ENCODE data around the gene NOL3. TPM values are rescaled to one million over a fixed set of nuclear protein-coding genes. Genes with fewer than 3 reads are reported as not detected.
A peak's percentile ranks its signal among the peaks of the same experiment; 100 is the strongest.

The NOL3 gene
- total and polyA plus RNA-seq, 2 donors (not counting 3 experiments of a cell fraction or from before 2014, with no cell fraction given): 16.0 to 19.4 TPM

- TF ChIP-seq, protein P1, sequence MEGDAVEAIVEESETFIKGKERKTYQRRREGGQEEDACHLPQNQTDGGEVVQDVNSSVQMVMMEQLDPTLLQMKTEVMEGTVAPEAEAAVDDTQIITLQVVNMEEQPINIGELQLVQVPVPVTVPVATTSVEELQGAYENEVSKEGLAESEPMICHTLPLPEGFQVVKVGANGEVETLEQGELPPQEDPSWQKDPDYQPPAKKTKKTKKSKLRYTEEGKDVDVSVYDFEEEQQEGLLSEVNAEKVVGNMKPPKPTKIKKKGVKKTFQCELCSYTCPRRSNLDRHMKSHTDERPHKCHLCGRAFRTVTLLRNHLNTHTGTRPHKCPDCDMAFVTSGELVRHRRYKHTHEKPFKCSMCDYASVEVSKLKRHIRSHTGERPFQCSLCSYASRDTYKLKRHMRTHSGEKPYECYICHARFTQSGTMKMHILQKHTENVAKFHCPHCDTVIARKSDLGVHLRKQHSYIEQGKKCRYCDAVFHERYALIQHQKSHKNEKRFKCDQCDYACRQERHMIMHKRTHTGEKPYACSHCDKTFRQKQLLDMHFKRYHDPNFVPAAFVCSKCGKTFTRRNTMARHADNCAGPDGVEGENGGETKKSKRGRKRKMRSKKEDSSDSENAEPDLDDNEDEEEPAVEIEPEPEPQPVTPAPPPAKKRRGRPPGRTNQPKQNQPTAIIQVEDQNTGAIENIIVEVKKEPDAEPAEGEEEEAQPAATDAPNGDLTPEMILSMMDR (IDR thresholded peaks at IDR 0.05; ENCODE audit: extremely low read depth in 1 of 2, insufficient read depth in 1 of 2, low read depth in 1 of 2, low read length in 2 of 2): no peak
- TF ChIP-seq POLR2AphosphoS5 (IDR thresholded peaks at IDR 0.05; ENCODE audit: insufficient read depth, low read depth, low read length) (no peak), EZH2 (IDR thresholded peaks at IDR 0.05; ENCODE audit: borderline replicate concordance, low read depth, low read length, severe bottlenecking) (no peak), GATA2 (IDR thresholded peaks at IDR 0.05; ENCODE audit: insufficient read depth, insufficient read length, low read depth, low read length) (no peak), POLR2A (IDR thresholded peaks at IDR 0.05; ENCODE audit: low read depth, low read length) (no peak), JUN (IDR thresholded peaks at IDR 0.05; ENCODE audit: borderline replicate concordance, insufficient read depth, insufficient read length, low read depth) (no peak), FOS (IDR thresholded peaks at IDR 0.05; ENCODE audit: borderline replicate concordance, insufficient read depth, low read length) (no peak), MYC (IDR thresholded peaks at IDR 0.05; ENCODE audit: low read depth, low read length) (no peak)
- TF ChIP-seq, protein P2, sequence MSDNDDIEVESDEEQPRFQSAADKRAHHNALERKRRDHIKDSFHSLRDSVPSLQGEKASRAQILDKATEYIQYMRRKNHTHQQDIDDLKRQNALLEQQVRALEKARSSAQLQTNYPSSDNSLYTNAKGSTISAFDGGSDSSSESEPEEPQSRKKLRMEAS (IDR thresholded peaks at IDR 0.05; ENCODE audit: insufficient read depth, insufficient read length): no peak
- FAIRE-seq (no peak), DNase-seq (ENCODE audit: low read depth, low spot score) (no peak)
- no peaks in the 10 kb centered on the region for H3K9me1 ChIP-seq (replicated peaks; ENCODE audit: control insufficient read depth, extremely low read depth, insufficient read depth, low read length)
- intact Hi-C loops (cut with micrococcal nuclease): loop anchor here (5.0 to 10.0 kb wide), 2 partner anchors 37 to 205 kb away; partner anchors contain the start of genes TMEM208 and TPPP3
- POLR2A ChIA-PET: no interaction called here
- no peak within 1 kb of the TSS for H3K4me3 ChIP-seq (replicated peaks in 1 of 3; ENCODE audit: insufficient read depth in 1 of 3, low read depth in 1 of 3, low read length in 3 of 3)
- H3K36me3 ChIP-seq (ENCODE audit: control insufficient read depth in 2 of 2, extremely low read depth in 1 of 2, insufficient read depth in 2 of 2, low read length in 2 of 2): peaks cover 2 to 7% of the 10 kb centered on the region in 2 experiments
- dilution Hi-C loops (cut with MboI; ENCODE audit: extremely low pct_ligation_motif_present, low sequenced_read_pairs): no loop called here
- CTCF ChIA-PET: interaction anchor here (0.6 to 3.5 kb wide), 7 partner anchors 8 to 229 kb away, joined by 3 to 15 read pairs (median 4); partner anchors contain the start of genes CES3, ELMO3 and NOL3
- H3K9ac ChIP-seq (replicated peaks; ENCODE audit: extremely low read depth, insufficient read depth, low read length): no peak within 1 kb of the TSS
- H3K27ac ChIP-seq (ENCODE audit: insufficient read depth, low read depth, low read length): peak within 1 kb of the TSS; percentile 27
- H3K9me3 ChIP-seq (replicated peaks; ENCODE audit: control insufficient read depth, insufficient read depth, low read length): no peaks in the 10 kb centered on the region
- peak within 1 kb of the TSS; percentile 26 for H3K4me2 ChIP-seq (ENCODE audit: insufficient read depth, low read length)
- BruUV-seq (replicated peaks): no TSS peak
- peak within 1 kb of the TSS; percentile 40 for H2AFZ ChIP-seq (ENCODE audit: low read depth, low read length)
- H3K27me3 ChIP-seq (ENCODE audit: control insufficient read depth in 2 of 2, insufficient read depth in 2 of 2, low read length in 2 of 2): no peaks in the 10 kb centered on the region
- H3K4me1 ChIP-seq (ENCODE audit: control insufficient read depth, extremely low read depth, insufficient read depth, low read length): peaks cover 36% of the 10 kb centered on the region
- peaks cover 30% of the 10 kb centered on the region for H3K79me2 ChIP-seq (ENCODE audit: control insufficient read depth, insufficient read depth, low read length)
- no peaks in the 10 kb centered on the region for H4K20me1 ChIP-seq (replicated peaks; ENCODE audit: control insufficient read depth, extremely low read depth, insufficient read depth, low read length)
These were observed 19.7 kb downstream of the NOL3 start, which contains the start of gene EXOC3L1 for GRCh38 chr16:67190041-67190440. TSS of gene EXOC3L1 (minus strand) at chr16:67190136. CDS start at chr16:67189676, 460 bp downstream.
